BE2C (cell line): ENCODE data around the gene NLGN1.

ENCODE experiments used
- DNase-seq: peaks from one replicate; pipeline ENCODE4 v3.0.0-alpha.2; 2020
- H3K27me3 ChIP-seq: fragments of 250-450 bp; sonication (Bioruptor Pico); 2 replicates; pipeline ENCODE4 v1.5.1; 2020; ENCODE audit warnings: mild to moderate bottlenecking
- H3K36me3 ChIP-seq: fragments of 250-450 bp; sonication (Bioruptor Pico); 2 replicates; pipeline ENCODE4 v1.5.1; 2020; ENCODE audit warnings: mild to moderate bottlenecking
- H3K4me1 ChIP-seq: fragments of 250-450 bp; sonication (Bioruptor Pico); 2 replicates; pipeline ENCODE4 v1.5.1; 2020
- H3K4me3 ChIP-seq: 2 replicates; pipeline ENCODE4 v1.5.1; 2011; ENCODE audit warnings: low read depth, low read length
- H3K9me3 ChIP-seq: fragments of 250-450 bp; sonication (Bioruptor Pico); 2 replicates; pipeline ENCODE4 v1.5.1; 2020
- CTCF ChIP-seq: IDR thresholded peaks from 2 replicates; pipeline ENCODE4 v1.5.1; 2012; ENCODE audit warnings: mild to moderate bottlenecking, low read depth, low read length

NLGN1 gene

GRCh38 chr3:173732237-173732636 is 334.7 kb downstream of the NLGN1 start:
- Histone ChIP-seq H3K36me3 (no peaks in the 10 kb centered on the region), H3K4me1 (no peaks in the 10 kb centered on the region), H3K9me3 (no peaks in the 10 kb centered on the region), H3K4me3 (no peak overlapping the region), H3K27me3 (no peaks in the 10 kb centered on the region)
- no peak for DNase-seq
- no peak for TF ChIP-seq CTCF

- no peak overlapping the region for H3K4me3 ChIP-seq
- no peaks in the 10 kb centered on the region for H3K4me1 ChIP-seq
- DNase-seq, result no peak
- H3K36me3 ChIP-seq, result no peaks in the 10 kb centered on the region
- peak; percentile 45 for TF ChIP-seq CTCF
- H3K27me3 ChIP-seq, result no peaks in the 10 kb centered on the region
- H3K9me3 ChIP-seq, result no peaks in the 10 kb centered on the region
Measured at GRCh38 chr3:173733029-173733652, 335.6 kb downstream of the NLGN1 start.

GRCh38 chr3:173734473-173734872 is 336.9 kb downstream of the NLGN1 start:
- no peak for TF ChIP-seq CTCF
- H3K4me3 ChIP-seq, result no peak overlapping the region
- no peaks in the 10 kb centered on the region for H3K9me3 ChIP-seq
- no peaks in the 10 kb centered on the region for H3K36me3 ChIP-seq
- H3K4me1 ChIP-seq, result no peaks in the 10 kb centered on the region
- no peaks in the 10 kb centered on the region for H3K27me3 ChIP-seq
- no peak for DNase-seq

DNA sequence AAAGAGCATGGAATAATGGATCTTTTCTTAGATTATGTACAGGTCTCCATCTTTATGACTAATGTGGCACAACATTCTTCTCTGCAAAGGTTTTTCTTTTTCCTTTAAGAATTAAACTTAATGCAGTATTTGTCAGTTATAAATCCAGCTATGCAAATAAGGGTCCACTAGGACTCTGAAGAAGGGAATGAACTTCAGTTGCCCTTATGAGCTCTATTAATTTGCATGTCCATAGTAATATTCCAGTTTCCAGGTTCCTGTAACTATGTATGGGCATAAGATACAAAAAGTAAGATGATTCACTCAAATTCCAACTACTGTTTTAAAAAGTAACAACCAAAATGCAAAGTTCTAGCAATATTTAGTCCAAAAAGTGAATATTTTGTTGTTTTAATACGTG is 337.4 kb downstream of the NLGN1 start:
- Histone ChIP-seq H3K9me3 (no peaks in the 10 kb centered on the region), H3K36me3 (no peaks in the 10 kb centered on the region), H3K4me3 (no peak overlapping the region), H3K4me1 (no peaks in the 10 kb centered on the region), H3K27me3 (no peaks in the 10 kb centered on the region)
- DNase-seq, result no peak
- no peak for TF ChIP-seq CTCF

DNA sequence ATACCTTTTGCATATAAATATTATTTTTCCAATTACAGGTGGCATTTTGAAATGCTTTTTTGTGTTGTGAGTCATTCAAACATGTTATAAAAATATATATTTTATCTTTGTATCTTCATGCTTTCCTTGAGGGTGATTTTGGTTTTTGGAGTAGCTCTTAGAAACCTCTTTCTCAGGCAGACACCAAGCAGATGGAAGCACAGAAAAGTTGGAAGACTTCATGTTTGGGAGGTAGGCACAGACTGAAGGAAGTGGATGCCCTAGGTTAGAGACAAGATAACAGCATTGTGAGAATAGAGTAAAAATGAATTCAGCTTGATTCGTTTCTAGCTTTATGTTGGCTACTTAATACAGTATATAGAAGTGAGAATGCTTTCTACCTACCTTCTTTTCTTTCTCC is 338.3 kb downstream of the NLGN1 start:
- H3K36me3 ChIP-seq, result no peaks in the 10 kb centered on the region
- H3K4me1 ChIP-seq, result no peaks in the 10 kb centered on the region
- no peak for TF ChIP-seq CTCF
- no peaks in the 10 kb centered on the region for H3K9me3 ChIP-seq
- no peak overlapping the region for H3K4me3 ChIP-seq
- DNase-seq, result no peak
- no peaks in the 10 kb centered on the region for H3K27me3 ChIP-seq

- Histone ChIP-seq H3K36me3 (no peaks in the 10 kb centered on the region), H3K4me1 (no peaks in the 10 kb centered on the region), H3K4me3 (no peak overlapping the region), H3K27me3 (no peaks in the 10 kb centered on the region), H3K9me3 (no peaks in the 10 kb centered on the region)
- DNase-seq, result no peak
- no peak for TF ChIP-seq CTCF
Measured at GRCh38 chr3:173737167-173737808, 339.7 kb downstream of the NLGN1 start.
